Ovary (tissue), 9 donors: Measurements from ENCODE around the gene LPCAT1. TPM values are rescaled to one million over a fixed set of nuclear protein-coding genes. Genes with fewer than 3 reads are reported as not detected.

Source experiments
- DNase-seq, 5 donors: peaks; one replicate each; pipeline ENCODE4 v3.0.0-alpha.2; 2019 to 2020
- H3K27ac ChIP-seq, 2 donors: fragments of 200-600 bp; one replicate each; pipeline versions ENCODE4 v1.5.1 to v1.8.0; 2019 to 2022
- H3K27me3 ChIP-seq: fragments of 200-600 bp; one replicate; pipeline ENCODE4 v1.8.0; 2022
- H3K36me3 ChIP-seq: fragments of 200-600 bp; sonication (generic); one replicate; pipeline ENCODE4 v1.5.1; 2019
- H3K4me1 ChIP-seq: one replicate; pipeline ENCODE4 v1.8.1; 2013; ENCODE audit warnings: mild to moderate bottlenecking, moderate library complexity; ENCODE audit not compliant: insufficient read depth
- H3K4me3 ChIP-seq: fragments of 200-600 bp; sonication (generic); one replicate; pipeline ENCODE4 v1.5.1; 2017
- H3K9me3 ChIP-seq, 2 donors: fragments of 200-600 bp in 1 of 2; sonication (generic) in 1 of 2; one replicate each; pipeline versions ENCODE4 v1.5.1 to v1.8.1; 2013 to 2019; ENCODE audit warnings: mild to moderate bottlenecking in 1 of 2, moderate library complexity in 1 of 2
- CTCF ChIP-seq, 3 donors: fragments of 450-650 bp in 2 of 3; fragments of 200-600 bp in 1 of 3; IDR thresholded peaks; one replicate each; pipeline versions ENCODE4 v1.5.1 to v1.8.0; 2016 to 2022; ENCODE audit warnings: antibody characterized with exemption in 3 of 3, mild to moderate bottlenecking in 1 of 3
- EP300 ChIP-seq: sonication (generic); formaldehyde crosslinking; IDR thresholded peaks from one replicate; pipeline ENCODE4 v1.6.1; 2017; ENCODE audit warnings: antibody characterized with exemption
- POLR2A ChIP-seq: fragments of 450-650 bp; IDR thresholded peaks from one replicate; pipeline ENCODE4 v1.6.1; 2017; ENCODE audit warnings: antibody characterized with exemption, mild to moderate bottlenecking, moderate library complexity
- WGBS, 3 donors: extraction: QIAGEN DNeasy Blood & Tissue Kit in 1 of 3; methylation state at CpG; one replicate each; pipeline versions ENCODE4 v1.1.5 to v1.1.7; 2013 to 2017; 5-methylcytosine and 5-hydroxymethylcytosine counted together
- intact Hi-C, 4 donors: fragments of 100-400 bp; cut with DNase I; formaldehyde crosslinking; loops; one replicate each; pipeline versions ENCODE4 v1.11.0 to v1.15.1; 2022 to 2023
- polyA plus RNA-seq, 2 donors: library from polyadenylated mRNA; stranded (reverse); fragments of 200-250 nt in 1 of 2; fragments of 350-450 nt in 1 of 2; fragmentation: Illumina TruSeq in 1 of 2; extraction: RNeasy Lipid Tissue Mini Kit (QIAGEN cat#74804) in 1 of 2; gene quantifications; one replicate each; pipeline ENCODE4 v1.2.3, GENCODE V29; 2013 to 2014
- total RNA-seq, 7 donors: library from RNA; depleted of rRNA in 2 of 7; stranded (reverse); fragments of >200 nt in 2 of 7; fragmentation: NEBNext Ultra II Directional in 3 of 7; extraction: Animal tissue kit (Norgen Biotek cat#: 25700) in 3 of 7; gene quantifications; one replicate each; pipeline versions ENCODE4 v1.1.0 to v1.2.4, GENCODE V29; 2016 to 2023
- donor health status: DM: no; HTN: no; CAD: no; lungs with moderate emphysema.
- donor health status: DM: no; HTN: no; CAD: no.
- donor health status: Bipolar disorder and iron deficiency.
- donor health status: DM: yes; HTN: yes; CAD: no.
- donor health status: DM: no; HTN: no; CAD: no.
- donor health status: DM: yes; HTN: yes; CAD: no.

Gene LPCAT1
- total and polyA plus RNA-seq, 9 donors, result 13.0 to 57.1 (median 25.3) TPM

- intact Hi-C loops, result loop anchor here in 2 of 4 donors (1.0 to 10.0 kb wide), 2 partner anchors 72 to 163 kb away; no protein-coding TSS in a partner anchor
- TF ChIP-seq POLR2A (no peak), CTCF (IDR thresholded peaks at IDR 0.05) (no peak), EP300 (no peak)
- Histone ChIP-seq H3K36me3 (no peaks in the 10 kb centered on the region), H3K4me3 (no peak overlapping the region), H3K27me3 (no peaks in the 10 kb centered on the region), H3K27ac (no peak overlapping the region), H3K4me1 (no peaks in the 10 kb centered on the region), H3K9me3 (no peaks in the 10 kb centered on the region)
- 94% methylated on average over 26 of the region's 26 CpGs for WGBS, 3 donors
- DNase-seq, result no peak
Observed at GRCh38 chr5:1481266-1481958, 42.3 kb downstream of the LPCAT1 start.

DNA sequence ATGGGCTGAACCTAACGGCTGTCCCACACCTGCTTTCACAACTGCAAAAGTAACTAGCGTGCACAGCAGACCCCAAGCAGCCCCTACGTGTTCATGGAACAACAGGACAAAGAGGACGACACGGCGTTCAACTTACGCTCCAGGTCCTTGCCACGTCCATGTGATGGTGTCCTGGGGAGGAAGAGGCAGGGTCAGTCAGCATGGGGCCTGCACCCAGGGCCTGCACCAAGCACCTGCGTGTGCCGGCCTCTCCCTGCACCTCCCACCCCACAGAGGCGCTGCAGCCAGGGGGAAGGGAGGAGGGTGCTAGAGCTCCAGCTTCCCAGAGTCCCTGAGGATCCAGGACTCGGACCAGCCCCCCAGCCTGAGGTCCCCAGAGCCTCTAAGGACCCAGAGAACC lies 43.0 kb downstream of the LPCAT1 start:
- Histone ChIP-seq H3K27ac (no peak overlapping the region), H3K4me3 (no peak overlapping the region), H3K4me1 (no peaks in the 10 kb centered on the region), H3K27me3 (no peaks in the 10 kb centered on the region), H3K9me3 (no peaks in the 10 kb centered on the region), H3K36me3 (no peaks in the 10 kb centered on the region)
- 80 to 93% (median 92%) methylated on average over 12 of the region's 12 CpGs for WGBS, 3 donors
- intact Hi-C loops, result loop anchor here in 2 of 4 donors (1.0 to 10.0 kb wide), 2 partner anchors 72 to 164 kb away; no protein-coding TSS in a partner anchor
- no peak for TF ChIP-seq POLR2A
- no peak for TF ChIP-seq CTCF (IDR thresholded peaks at IDR 0.05)
- no peak for TF ChIP-seq EP300
- no peak for DNase-seq

DNA sequence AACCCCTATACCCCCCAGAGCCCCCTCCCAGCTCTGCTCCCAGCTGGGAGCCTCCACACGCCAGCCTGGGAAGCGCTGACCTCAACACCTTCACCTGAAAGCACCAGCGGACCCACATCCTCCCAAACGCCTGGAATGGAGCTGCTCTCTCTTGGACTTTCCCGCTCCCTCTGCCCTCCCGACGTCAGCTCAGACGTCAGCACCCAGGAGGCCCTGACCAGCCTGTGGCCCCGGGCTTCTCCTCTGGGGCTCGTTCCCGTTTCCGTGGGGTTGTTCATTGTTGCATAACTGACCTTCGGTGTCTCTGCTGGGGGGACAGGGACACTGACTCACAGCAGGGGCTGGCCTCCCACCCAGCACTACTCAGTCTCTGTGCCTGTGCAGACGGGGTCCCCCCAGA lies 43.5 kb downstream of the LPCAT1 start:
- Histone ChIP-seq H3K4me1 (no peaks in the 10 kb centered on the region), H3K27ac (no peak overlapping the region), H3K4me3 (no peak overlapping the region), H3K9me3 (no peaks in the 10 kb centered on the region), H3K27me3 (no peaks in the 10 kb centered on the region), H3K36me3 (no peaks in the 10 kb centered on the region)
- WGBS, 3 donors, result 64 to 73% (median 66%) methylated on average over 14 of the region's 14 CpGs
- DNase-seq, result no peak
- TF ChIP-seq EP300, result no peak
- no peak for TF ChIP-seq CTCF (IDR thresholded peaks at IDR 0.05)
- no peak for TF ChIP-seq POLR2A
- intact Hi-C loops, result loop anchor here in 1 of 4 donors (10.0 kb wide), 1 partner anchor 165 kb away; no protein-coding TSS in a partner anchor

- H3K4me1 ChIP-seq, result no peaks in the 10 kb centered on the region
- no peaks in the 10 kb centered on the region for H3K27me3 ChIP-seq
- peak; percentile 25 to 42 (median 41) for TF ChIP-seq CTCF (IDR thresholded peaks at IDR 0.05)
- TF ChIP-seq EP300, result no peak
- peak in 4 of 5 donors; percentile 41 to 64 (median 56) for DNase-seq
- intact Hi-C loops, result loop anchor here in 1 of 4 donors (10.0 kb wide), 1 partner anchor 165 kb away; no protein-coding TSS in a partner anchor
- no peak overlapping the region for H3K27ac ChIP-seq
- H3K36me3 ChIP-seq, result no peaks in the 10 kb centered on the region
- no peaks in the 10 kb centered on the region for H3K9me3 ChIP-seq
- no peak overlapping the region for H3K4me3 ChIP-seq
- 45 to 48% (median 48%) methylated on average over 21 of the region's 21 CpGs for WGBS, 3 donors
Observed at GRCh38 chr5:1479581-1480188, 44.1 kb downstream of the LPCAT1 start.
